B cell (primary cell): Measurements from ENCODE around the gene CACNA2D3. TPM values are rescaled to one million over a fixed set of nuclear protein-coding genes. Genes with fewer than 3 reads are reported as not detected.

Experiments
- ATAC-seq: fragments of 200-7000 bp; cut with Tn5 transposase; one replicate; pipeline ENCODE4 v1.10.0; 2021; ENCODE audit warnings: low read depth, mild to moderate bottlenecking, moderate number of reproducible peaks, moderate library complexity
- CTCF ChIA-PET: fragments of 350-600 bp; sonication (Branson Sonifier 250); formaldehyde crosslinking; loops from one replicate; lab custom pipeline; 2021; ENCODE audit warnings: antibody characterized with exemption, inconsistent platforms; lab: Charles Lee
- POLR2A ChIA-PET: fragments of 350-600 bp; sonication (Branson Sonifier 250); formaldehyde crosslinking; loops from one replicate; lab custom pipeline; 2021; ENCODE audit warnings: antibody characterized with exemption; lab: Charles Lee
- DNase-seq: peaks from one replicate; pipeline ENCODE4 v3.0.0; 2013
- H2AFZ ChIP-seq: 2 replicates; pipeline ENCODE4 v1.6.1; 2012; ENCODE audit warnings: mild to moderate bottlenecking, low read depth, low read length; ENCODE audit not compliant: insufficient read depth, poor library complexity, severe bottlenecking
- H3K27ac ChIP-seq, 2 donors: 1 replicate in 1 of 2; 2 replicates in 1 of 2; pipeline ENCODE4 v1.5.1; 2012 to 2013; ENCODE audit warnings: low read length in 2 of 2, mild to moderate bottlenecking in 2 of 2, moderate library complexity in 1 of 2
- H3K27me3 ChIP-seq, 4 experiments: fragments of 200-600 bp in 1 of 4; sonication (generic) in 1 of 4; replicated peaks in 1 of 4; 1 replicate in 2 of 4; 2 replicates in 2 of 4; pipeline versions ENCODE4 v1.6.1 to v1.7.0; 2013 to 2016; ENCODE audit warnings: low read length in 3 of 4, mild to moderate bottlenecking in 2 of 4, mixed read lengths in 1 of 4, moderate library complexity in 1 of 4; ENCODE audit not compliant: insufficient read depth in 4 of 4, control insufficient read depth in 3 of 4; ENCODE audit errors: control extremely low read depth in 1 of 4
- H3K36me3 ChIP-seq, 2 experiments: replicated peaks in 1 of 2; 1 replicate in 1 of 2; 2 replicates in 1 of 2; pipeline versions ENCODE4 v1.6.1 to v1.7.1; 2013; ENCODE audit warnings: low read length in 1 of 2; ENCODE audit not compliant: insufficient read depth in 2 of 2, control insufficient read depth in 1 of 2; ENCODE audit errors: control extremely low read depth in 1 of 2, extremely low read depth in 1 of 2
- H3K4me1 ChIP-seq, 2 donors: fragments of 200-600 bp in 1 of 2; sonication (generic) in 1 of 2; 1 replicate in 1 of 2; 2 replicates in 1 of 2; pipeline versions ENCODE4 v1.5.1 to v1.6.1; 2013 to 2017; ENCODE audit warnings: low read length in 2 of 2; ENCODE audit not compliant: control insufficient read depth in 2 of 2, insufficient read depth in 2 of 2
- H3K4me2 ChIP-seq: replicated peaks from 2 replicates; pipeline ENCODE3; 2012; ENCODE audit warnings: mild to moderate bottlenecking, low read depth, low read length; ENCODE audit not compliant: poor library complexity, severe bottlenecking
- H3K4me3 ChIP-seq, 5 experiments: fragments of 200-600 bp in 1 of 5; sonication (generic) in 1 of 5; 1 replicate in 3 of 5; 2 replicates in 2 of 5; pipeline versions ENCODE4 v1.5.1 to v1.7.0; 2011 to 2016; ENCODE audit warnings: low read length in 4 of 5, mild to moderate bottlenecking in 4 of 5, low read depth in 2 of 5, control low read depth in 1 of 5, moderate library complexity in 1 of 5; ENCODE audit not compliant: insufficient read depth in 1 of 5; ENCODE audit errors: control extremely low read depth in 1 of 5, extremely low read depth in 1 of 5
- H3K79me2 ChIP-seq: fragments of 200-600 bp; sonication (generic); one replicate; pipeline ENCODE4 v1.6.0; 2016; ENCODE audit warnings: low read length; ENCODE audit not compliant: control insufficient read depth, insufficient read depth
- H3K9ac ChIP-seq: fragments of 200-600 bp; sonication (generic); 2 replicates; pipeline ENCODE4 v1.6.1; 2017; ENCODE audit warnings: mild to moderate bottlenecking, low read length, moderate library complexity
- H3K9me3 ChIP-seq, 3 donors: one replicate each; pipeline versions ENCODE4 v1.6.1 to v1.7.1; 2013; ENCODE audit warnings: low read length in 2 of 3; ENCODE audit not compliant: control insufficient read depth in 2 of 3, insufficient read depth in 1 of 3; ENCODE audit errors: control extremely low read depth in 1 of 3
- H4K20me1 ChIP-seq: 2 replicates; pipeline ENCODE4 v1.6.0; 2012; ENCODE audit warnings: mild to moderate bottlenecking, low read length; ENCODE audit not compliant: insufficient read depth, control insufficient read depth, poor library complexity, severe bottlenecking
- H3K27ac Mint-ChIP-seq: one replicate; pipeline ENCODE4 v1.8.0; 2021; ENCODE audit warnings: mixed read lengths
- H3K27me3 Mint-ChIP-seq: one replicate; pipeline ENCODE4 v1.8.0; 2021; ENCODE audit warnings: mixed read lengths
- H3K4me1 Mint-ChIP-seq: one replicate; pipeline ENCODE4 v1.8.0; 2021; ENCODE audit warnings: mixed read lengths
- H3K4me3 Mint-ChIP-seq: one replicate; pipeline ENCODE4 v1.8.0; 2021; ENCODE audit warnings: mixed read lengths
- H3K9me3 Mint-ChIP-seq: one replicate; pipeline ENCODE4 v1.8.0; 2022; ENCODE audit warnings: mixed read lengths; ENCODE audit not compliant: insufficient read depth
- EZH2 ChIP-seq: IDR thresholded peaks from 2 replicates; pipeline ENCODE4 v1.6.1; 2012; ENCODE audit warnings: borderline replicate concordance, low read depth, mild to moderate bottlenecking, moderate library complexity, low read length; ENCODE audit not compliant: insufficient read depth, poor library complexity, severe bottlenecking
- WGBS: methylation state at CpG from one replicate; pipeline ENCODE4 v1.1.5; 2013; ENCODE audit warnings: missing lambda C conversion rate; ENCODE audit not compliant: insufficient coverage; 5-methylcytosine and 5-hydroxymethylcytosine counted together
- intact Hi-C: fragments of 100-400 bp; cut with micrococcal nuclease; formaldehyde crosslinking; loops from one replicate; pipeline ENCODE4 v1.10.0; 2022
- polyA plus RNA-seq: library from polyadenylated mRNA; depleted of rRNA; stranded (reverse); fragments of >200 nt; gene quantifications from 2 replicates; pipeline ENCODE4 v1.2.3, GENCODE V29; 2012
- total RNA-seq, 2 donors: library from RNA; stranded (reverse); fragments of 120-200 nt in 1 of 2; gene quantifications; 1 replicate in 1 of 2; 2 replicates in 1 of 2; pipeline versions ENCODE4 v1.2.3 to v1.2.4, GENCODE V29; 2013 to 2022
- TF ChIP-seq, protein P1 (sequence below): fragments of 200-600 bp; IDR thresholded peaks from one replicate; pipeline ENCODE4 v1.8.0; 2022; ENCODE audit warnings: antibody characterized with exemption, mild to moderate bottlenecking

The CACNA2D3 gene
- total and polyA plus RNA-seq, 2 donors (not counting 1 experiment from before 2014, with no cell fraction given): not detected

GRCh38 chr3:54322354-54322753 lies 200.0 kb downstream of the CACNA2D3 start:
- DNase-seq (no peak), ATAC-seq (no peak)
- TF ChIP-seq, protein P1, sequence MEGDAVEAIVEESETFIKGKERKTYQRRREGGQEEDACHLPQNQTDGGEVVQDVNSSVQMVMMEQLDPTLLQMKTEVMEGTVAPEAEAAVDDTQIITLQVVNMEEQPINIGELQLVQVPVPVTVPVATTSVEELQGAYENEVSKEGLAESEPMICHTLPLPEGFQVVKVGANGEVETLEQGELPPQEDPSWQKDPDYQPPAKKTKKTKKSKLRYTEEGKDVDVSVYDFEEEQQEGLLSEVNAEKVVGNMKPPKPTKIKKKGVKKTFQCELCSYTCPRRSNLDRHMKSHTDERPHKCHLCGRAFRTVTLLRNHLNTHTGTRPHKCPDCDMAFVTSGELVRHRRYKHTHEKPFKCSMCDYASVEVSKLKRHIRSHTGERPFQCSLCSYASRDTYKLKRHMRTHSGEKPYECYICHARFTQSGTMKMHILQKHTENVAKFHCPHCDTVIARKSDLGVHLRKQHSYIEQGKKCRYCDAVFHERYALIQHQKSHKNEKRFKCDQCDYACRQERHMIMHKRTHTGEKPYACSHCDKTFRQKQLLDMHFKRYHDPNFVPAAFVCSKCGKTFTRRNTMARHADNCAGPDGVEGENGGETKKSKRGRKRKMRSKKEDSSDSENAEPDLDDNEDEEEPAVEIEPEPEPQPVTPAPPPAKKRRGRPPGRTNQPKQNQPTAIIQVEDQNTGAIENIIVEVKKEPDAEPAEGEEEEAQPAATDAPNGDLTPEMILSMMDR: no peak
- no peak for TF ChIP-seq EZH2
- no peaks in the 10 kb centered on the region for H3K9me3 ChIP-seq
- intact Hi-C loops: no loop called here
- Mint-ChIP-seq H3K4me1 (no peaks in the 10 kb centered on the region), H3K9me3 (no peaks in the 10 kb centered on the region), H3K4me3 (no peak overlapping the region), H3K27ac (no peak overlapping the region), H3K27me3 (peaks cover 4% of the 10 kb centered on the region)
- POLR2A ChIA-PET: no interaction called here
- H3K4me2 ChIP-seq: no peak overlapping the region
- H3K4me3 ChIP-seq: no peak overlapping the region
- CTCF ChIA-PET: no interaction called here
- H3K4me1 ChIP-seq: no peaks in the 10 kb centered on the region
- no peaks in the 10 kb centered on the region for H3K79me2 ChIP-seq
- H3K27me3 ChIP-seq: no peaks in the 10 kb centered on the region
- H3K36me3 ChIP-seq: no peaks in the 10 kb centered on the region
- no peak overlapping the region for H3K9ac ChIP-seq
- H3K27ac ChIP-seq: no peak overlapping the region
- H2AFZ ChIP-seq: no peak overlapping the region
- WGBS: 60% methylated on average over 1 of the region's 3 CpGs
- no peaks in the 10 kb centered on the region for H4K20me1 ChIP-seq

DNA sequence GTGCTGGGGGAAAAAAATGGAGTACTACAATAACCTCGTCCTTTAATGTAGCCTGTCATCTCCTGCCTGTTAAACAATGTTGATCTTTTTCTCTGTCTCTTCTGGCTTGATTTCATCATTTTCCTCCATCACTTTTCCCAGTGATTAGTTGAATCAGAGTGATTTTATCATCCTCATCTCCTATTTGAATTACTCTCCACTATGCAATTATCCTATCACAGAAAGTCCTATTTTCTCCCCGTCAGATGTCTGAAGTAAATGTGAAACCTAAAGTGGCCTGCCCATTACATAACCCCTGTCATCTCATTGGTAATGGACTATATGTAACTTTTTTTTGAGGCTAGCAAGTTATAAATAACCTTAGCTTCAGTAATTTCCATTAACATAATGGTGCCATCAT lies 201.8 kb downstream of the CACNA2D3 start:
- no peaks in the 10 kb centered on the region for H3K27me3 Mint-ChIP-seq
- H3K9me3 Mint-ChIP-seq: no peaks in the 10 kb centered on the region
- ChIA-PET CTCF (no interaction called here), POLR2A (no interaction called here)
- no peak overlapping the region for H3K27ac ChIP-seq
- intact Hi-C loops: no loop called here
- H3K4me3 Mint-ChIP-seq: no peak overlapping the region
- H2AFZ ChIP-seq: no peak overlapping the region
- no peak overlapping the region for H3K4me2 ChIP-seq
- no peaks in the 10 kb centered on the region for H4K20me1 ChIP-seq
- no peak for ATAC-seq
- H3K4me1 ChIP-seq: no peaks in the 10 kb centered on the region
- H3K27me3 ChIP-seq: no peaks in the 10 kb centered on the region
- no peak overlapping the region for H3K9ac ChIP-seq
- no peak for DNase-seq
- no peak overlapping the region for H3K4me3 ChIP-seq
- TF ChIP-seq, protein P1: no peak
- TF ChIP-seq EZH2: no peak
- no peaks in the 10 kb centered on the region for H3K9me3 ChIP-seq
- H3K36me3 ChIP-seq: no peaks in the 10 kb centered on the region
- H3K4me1 Mint-ChIP-seq: no peaks in the 10 kb centered on the region
- H3K27ac Mint-ChIP-seq: no peak overlapping the region
- no CpG with 5 or more reads among the region's 2 CpGs for WGBS
- no peaks in the 10 kb centered on the region for H3K79me2 ChIP-seq
